HEK293T (cell line): ENCODE results near the gene KIR3DL2.
"Not testable (repeated sequence)": the region's sequence is repeated elsewhere in the genome, so short reads cannot be mapped to it uniquely, and the experiment has no call there.

ENCODE experiments used
- ARNT ChIP-seq: fragments of 450-650 bp; IDR thresholded peaks from 2 replicates; pipeline ENCODE4 v1.6.1; 2017; ENCODE audit warnings: mild to moderate bottlenecking
- ELF4 ChIP-seq: fragments of 450-650 bp; IDR thresholded peaks from 2 replicates; pipeline ENCODE4 v1.6.1; 2017; ENCODE audit warnings: antibody characterized with exemption
- HDGF ChIP-seq: fragments of 450-650 bp; IDR thresholded peaks from 2 replicates; pipeline ENCODE4 v1.6.1; 2017; ENCODE audit warnings: antibody characterized with exemption, borderline replicate concordance
- LEF1 ChIP-seq: fragments of 450-650 bp; IDR thresholded peaks from 2 replicates; pipeline ENCODE4 v1.6.1; 2017; ENCODE audit warnings: mild to moderate bottlenecking, borderline replicate concordance
- SP1 ChIP-seq: fragments of 450-650 bp; IDR thresholded peaks from 2 replicates; pipeline ENCODE4 v1.6.1; 2017
- ZNF384 ChIP-seq: fragments of 450-650 bp; IDR thresholded peaks from 2 replicates; pipeline ENCODE4 v1.6.1; 2016

GRCh38 chr19:54898685-54899084 is 48.4 kb downstream of the KIR3DL2 start:
- TF ChIP-seq LEF1, HDGF, SP1, ARNT, ZNF384, ELF4: not testable (repeated sequence)
